GM19455 (cell line): ENCODE measurements around the gene ZNG1F.
"Not testable (repeated sequence)": the region's sequence is repeated elsewhere in the genome, so short reads cannot be mapped to it uniquely, and the experiment has no call there.

Experiments
- ATAC-seq: cut with Tn5 transposase; IDR thresholded peaks from one replicate; pipeline ENCODE4 v1.9.1; 2021; ENCODE audit not compliant: unreplicated experiment

The ZNG1F gene

GRCh38 chr9:41189217-41189616 lies at the start of gene ZNG1F:
Gene ZNG1F, minus strand, starts transcription at chr9:41189317. Its CDS starts 59 bp downstream, at chr9:41189258.
- ATAC-seq, result not testable (repeated sequence)

GRCh38 chr9:41237110-41237749 lies 48.1 kb upstream of the ZNG1F start:
- ATAC-seq, result not testable (repeated sequence)

DNA sequence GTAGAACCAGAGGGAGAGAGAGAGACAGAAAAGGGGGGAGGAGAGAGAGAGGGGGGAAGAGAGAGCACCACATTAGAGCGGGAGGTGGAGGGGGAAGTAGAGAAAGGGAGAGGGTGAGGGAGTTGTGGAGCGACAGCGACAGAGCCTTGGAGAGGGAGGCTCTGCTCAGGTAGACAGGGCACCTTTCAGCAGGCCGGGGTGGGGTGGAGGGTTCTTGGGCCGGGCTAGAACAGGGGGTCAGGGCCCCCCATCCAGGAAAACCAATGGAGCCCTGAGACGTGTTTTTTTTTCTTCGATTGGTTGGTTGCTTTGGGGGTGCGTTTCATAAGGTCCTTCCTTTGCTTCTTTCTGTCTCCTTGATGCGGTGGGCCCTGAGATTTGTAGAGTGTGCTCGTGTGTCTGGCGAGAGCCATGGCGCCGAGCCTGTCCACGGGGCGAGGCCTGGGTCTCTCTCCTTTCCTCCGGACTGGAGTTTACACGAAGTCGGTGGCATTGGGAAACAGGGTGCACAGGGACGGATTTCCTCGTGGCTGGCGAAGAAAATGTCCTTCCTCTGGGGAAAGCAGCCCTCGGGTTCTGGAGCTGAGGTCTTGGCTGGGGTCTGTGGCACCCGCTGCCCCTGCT lies 47.5 kb upstream of the ZNG1F start:
- not testable (repeated sequence) for ATAC-seq

DNA sequence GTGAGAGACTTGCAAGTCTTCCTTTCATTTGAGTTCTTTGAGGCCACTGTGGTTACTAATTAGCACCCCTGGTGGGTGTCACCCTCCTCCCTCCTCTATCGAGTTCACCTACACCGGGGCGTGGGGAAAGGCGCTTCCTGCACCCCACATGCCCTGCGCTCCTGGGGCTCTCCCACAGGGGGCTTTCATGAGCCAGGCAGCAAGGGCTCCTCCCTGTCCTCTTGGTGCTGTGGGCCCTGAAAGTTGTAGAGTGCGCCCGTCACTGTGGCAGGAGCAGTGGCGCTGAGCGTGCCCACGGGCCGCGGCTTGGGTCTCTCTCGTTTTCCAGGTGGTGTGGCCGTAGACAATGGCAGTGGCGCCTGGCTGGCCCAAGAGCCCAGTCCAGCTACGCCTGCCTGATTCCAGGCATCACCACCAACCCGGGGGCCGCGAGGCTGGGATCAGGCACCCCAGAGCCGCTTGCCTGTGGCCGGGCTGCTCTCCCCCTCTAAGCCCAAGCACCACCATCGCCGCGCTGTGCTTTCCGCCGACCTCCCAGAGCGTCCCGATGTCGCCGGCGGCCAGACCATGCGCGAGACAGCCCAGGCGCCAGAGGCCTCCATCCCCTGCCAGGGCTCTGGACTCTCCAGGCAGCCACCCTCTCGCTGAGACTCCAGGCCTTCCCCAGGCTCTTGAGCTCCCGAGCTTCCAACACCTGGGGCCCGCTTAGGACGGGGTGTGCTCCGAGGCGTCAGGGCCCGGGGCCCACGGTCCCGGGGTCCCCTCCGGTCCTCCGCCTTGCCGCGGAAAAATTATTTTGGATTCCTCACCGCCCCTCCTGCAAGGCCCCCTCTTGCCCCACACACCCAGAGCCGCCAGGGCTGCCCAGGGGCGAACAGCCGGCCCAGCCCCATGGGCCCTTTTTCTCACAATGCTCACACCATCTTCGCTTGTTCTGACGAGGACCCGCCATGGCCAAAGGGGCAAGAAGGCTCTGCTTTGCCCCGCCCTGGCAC lies 46.0 kb upstream of the ZNG1F start:
- peak; percentile 100 for ATAC-seq

DNA sequence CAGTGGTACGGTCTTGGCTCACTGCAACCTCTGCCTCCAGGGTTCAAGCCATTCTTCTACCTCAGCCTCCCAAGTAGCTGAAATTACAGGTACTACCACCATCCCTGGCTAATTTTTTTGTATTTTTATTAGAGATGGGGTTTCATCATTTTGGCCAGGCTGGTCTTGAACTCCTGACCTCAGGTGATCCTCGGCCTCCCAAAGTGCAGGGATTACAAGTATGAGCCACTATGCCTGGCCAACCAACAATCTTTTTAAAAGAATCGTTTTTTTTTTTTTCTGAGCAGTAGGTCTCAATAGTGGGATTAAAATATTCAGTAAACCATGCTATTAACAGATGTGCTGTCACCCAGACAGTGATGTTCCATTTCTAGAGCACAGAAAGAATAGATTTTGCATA lies 45.1 kb upstream of the ZNG1F start:
- ATAC-seq, result not testable (repeated sequence)

GRCh38 chr9:41232326-41232725 lies 43.2 kb upstream of the ZNG1F start:
- ATAC-seq, result not testable (repeated sequence)

DNA sequence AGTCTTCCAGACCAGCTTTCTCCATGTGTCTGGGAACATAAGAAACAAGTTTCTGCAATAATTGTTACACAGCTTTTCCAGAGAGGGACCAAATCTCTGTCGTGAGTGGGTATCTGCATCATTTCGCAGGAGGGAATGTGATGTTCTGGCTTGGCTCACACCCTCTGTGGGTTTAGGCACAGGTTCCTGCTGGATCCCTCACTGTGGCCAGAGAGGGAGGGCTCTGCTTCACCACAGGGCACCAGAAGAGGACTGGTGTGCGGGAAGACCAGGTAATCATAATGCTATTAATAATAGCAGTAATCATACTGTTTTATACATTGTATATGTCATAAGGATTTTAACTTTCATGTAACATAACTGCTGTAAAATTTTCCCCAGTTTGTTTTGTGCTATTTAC lies 41.3 kb upstream of the ZNG1F start:
- ATAC-seq, result not testable (repeated sequence)

DNA sequence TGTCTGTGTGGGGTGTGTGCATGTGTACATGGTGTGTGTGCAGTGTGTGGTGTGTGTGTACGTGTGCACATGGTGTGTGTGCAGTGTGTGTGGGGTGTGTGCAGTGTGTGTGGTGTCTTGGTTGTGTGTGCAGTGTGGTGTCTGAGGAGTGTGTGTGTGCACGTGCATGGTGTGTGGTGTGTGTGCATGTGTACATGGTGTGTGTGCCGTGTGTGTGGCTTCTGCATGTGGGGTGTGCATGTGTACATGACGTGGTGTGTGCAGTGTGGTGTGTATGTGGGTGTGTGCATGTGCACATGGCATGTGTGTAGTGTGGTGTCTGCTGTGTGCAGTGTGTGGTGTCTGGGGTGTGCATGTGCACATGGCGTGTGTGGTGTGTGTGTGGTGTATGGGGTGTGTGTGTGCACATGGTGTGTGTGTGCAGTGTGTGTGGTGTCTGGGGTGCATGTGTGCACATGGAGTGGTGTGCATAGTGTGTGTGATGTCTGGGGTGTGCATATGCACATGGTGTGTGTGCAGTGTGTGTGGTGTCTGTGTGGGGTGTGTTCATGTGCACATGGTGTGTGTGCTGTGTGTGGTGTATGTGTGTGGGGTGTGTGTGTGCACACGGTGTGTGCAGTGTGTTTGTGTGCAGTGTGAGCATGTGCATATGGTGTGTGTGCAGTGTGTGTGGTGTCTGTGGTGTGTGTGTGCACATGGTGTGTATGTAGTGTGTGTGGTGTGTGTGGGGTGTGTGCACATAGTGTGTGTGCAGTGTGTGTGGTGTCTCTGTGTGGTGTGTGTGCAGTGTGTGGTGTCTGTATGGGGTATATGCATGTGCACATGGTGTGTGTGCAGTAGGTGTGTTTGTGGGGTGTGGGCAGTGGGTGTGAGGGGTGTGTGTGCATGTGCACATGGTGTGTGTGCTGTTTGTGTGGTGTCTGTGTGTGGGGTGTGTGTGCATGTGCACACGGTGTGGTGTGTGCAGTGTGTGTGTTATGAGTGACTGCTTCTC lies 40.6 kb upstream of the ZNG1F start:
- no peak for ATAC-seq

DNA sequence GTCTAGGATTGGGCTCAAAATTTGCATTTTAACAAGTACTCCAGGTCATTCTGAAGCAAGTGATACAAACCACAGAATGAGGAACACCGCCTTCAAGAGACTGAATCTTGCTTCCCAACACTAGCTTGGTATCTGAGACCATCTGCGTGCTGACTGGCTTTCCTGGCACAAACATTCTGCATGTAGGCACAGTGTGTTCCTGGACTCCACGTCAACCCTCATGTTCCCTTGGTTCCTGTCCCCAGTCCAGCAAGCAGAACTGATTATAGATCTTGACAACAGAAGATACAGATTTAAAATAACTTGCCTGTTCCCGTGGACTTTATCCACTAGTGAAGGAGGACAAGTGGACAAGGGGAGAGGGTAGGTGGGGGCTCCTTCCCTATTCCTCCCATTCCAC lies 30.7 kb upstream of the ZNG1F start:
- ATAC-seq, result not testable (repeated sequence)

DNA sequence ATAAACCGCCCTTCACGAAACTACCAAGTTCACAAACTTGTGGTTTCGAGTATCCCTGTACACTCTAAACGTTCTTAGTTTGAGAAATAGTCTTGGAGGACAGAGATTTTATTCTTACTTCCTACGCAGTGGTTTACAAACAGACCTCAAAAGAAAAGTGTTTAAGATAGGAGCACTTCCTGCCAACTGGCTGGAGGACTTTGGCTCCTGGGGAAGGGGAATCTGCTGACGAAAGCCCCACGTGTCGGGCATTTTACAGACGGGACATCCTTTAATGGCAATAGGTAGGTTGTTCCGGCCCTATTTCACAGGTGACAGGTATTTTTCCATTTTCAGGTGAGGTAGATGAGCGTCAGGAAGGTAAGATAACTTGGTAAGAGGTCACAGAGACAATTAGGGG lies 678 bp downstream of the ZNG1F start:
- not testable (repeated sequence) for ATAC-seq

- ATAC-seq, result not testable (repeated sequence)
Measured at GRCh38 chr9:41174994-41175393, 14.1 kb downstream of the ZNG1F start.

GRCh38 chr9:41150116-41150515 lies 39.0 kb downstream of the ZNG1F start:
- ATAC-seq, result not testable (repeated sequence)

DNA sequence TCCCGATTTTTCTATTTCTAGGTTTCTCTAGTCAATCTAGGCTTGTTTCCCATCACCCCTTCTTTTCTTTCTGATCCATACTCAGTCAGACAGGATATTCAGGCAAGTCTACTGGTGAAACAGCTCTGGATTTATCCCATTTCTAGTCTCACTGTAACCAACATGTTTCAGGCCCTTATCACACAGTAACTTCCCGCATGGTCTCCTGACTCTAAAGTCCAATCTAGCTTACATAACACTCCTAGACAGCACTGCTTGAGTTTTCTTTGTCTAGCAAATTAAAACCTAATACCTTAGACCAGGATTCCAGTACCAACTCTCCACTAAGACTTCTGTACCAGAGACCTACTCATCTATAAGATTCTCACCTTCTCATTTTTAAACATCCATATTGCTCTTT lies 47.2 kb downstream of the ZNG1F start:
- ATAC-seq, result not testable (repeated sequence)

DNA sequence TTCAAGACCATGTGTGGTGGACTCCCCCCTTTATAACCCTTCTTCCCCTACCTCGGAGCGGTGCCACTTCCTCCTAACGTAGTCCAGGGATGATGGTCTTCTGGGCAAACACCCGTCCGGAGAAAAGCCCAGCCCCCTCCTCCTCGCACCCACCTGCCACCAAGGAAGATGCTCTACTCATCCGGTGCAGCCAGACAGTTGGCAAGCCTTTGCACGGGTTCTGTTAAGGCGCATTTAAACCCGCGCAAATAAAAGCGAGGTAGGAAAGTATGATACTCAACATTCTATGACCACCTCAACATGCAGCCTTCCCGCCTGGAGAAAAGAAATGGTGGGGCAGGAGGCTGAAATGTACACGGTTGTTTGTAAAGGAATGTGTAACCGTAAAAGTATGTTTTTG lies 60.5 kb downstream of the ZNG1F start, which contains the start of gene FOXD4L6:
Gene FOXD4L6, minus strand, starts transcription at position 101 of the 400 bp plus-strand sequence. CDS start 298 bp downstream, outside the sequence.
- not testable (repeated sequence) for ATAC-seq

- ATAC-seq, result not testable (repeated sequence)
Measured at GRCh38 chr9:41126746-41127446, 62.2 kb downstream of the ZNG1F start.

- ATAC-seq, result not testable (repeated sequence)
Measured at GRCh38 chr9:41125936-41126335, 63.2 kb downstream of the ZNG1F start.

DNA sequence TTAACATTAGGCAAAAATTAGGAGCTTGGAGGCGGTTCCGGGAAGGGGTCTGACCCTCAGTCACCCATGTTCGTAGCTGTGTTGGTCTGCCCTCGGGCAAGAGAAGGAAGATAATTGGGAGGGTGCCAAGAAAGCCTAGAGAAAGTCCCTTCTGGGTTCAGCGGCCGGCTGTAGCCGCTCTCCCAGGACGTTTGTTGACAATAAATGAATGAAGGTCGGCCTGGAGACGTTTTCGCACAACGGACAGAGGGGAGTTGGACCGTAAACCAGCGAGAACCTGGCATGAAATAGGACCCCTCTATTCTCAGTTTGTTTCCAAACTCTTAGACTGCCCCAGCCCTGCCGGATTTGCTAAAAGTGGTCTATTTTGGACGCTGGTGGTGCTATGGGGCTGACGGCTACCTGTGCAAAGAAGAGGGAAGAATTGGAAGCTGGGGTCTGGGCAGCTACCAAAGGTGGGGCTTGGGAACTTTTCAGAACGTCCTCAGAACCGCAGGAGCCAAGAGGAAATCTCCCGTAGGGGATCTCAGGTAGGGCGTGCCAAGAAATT lies 63.9 kb downstream of the ZNG1F start:
- ATAC-seq, result not testable (repeated sequence)

DNA sequence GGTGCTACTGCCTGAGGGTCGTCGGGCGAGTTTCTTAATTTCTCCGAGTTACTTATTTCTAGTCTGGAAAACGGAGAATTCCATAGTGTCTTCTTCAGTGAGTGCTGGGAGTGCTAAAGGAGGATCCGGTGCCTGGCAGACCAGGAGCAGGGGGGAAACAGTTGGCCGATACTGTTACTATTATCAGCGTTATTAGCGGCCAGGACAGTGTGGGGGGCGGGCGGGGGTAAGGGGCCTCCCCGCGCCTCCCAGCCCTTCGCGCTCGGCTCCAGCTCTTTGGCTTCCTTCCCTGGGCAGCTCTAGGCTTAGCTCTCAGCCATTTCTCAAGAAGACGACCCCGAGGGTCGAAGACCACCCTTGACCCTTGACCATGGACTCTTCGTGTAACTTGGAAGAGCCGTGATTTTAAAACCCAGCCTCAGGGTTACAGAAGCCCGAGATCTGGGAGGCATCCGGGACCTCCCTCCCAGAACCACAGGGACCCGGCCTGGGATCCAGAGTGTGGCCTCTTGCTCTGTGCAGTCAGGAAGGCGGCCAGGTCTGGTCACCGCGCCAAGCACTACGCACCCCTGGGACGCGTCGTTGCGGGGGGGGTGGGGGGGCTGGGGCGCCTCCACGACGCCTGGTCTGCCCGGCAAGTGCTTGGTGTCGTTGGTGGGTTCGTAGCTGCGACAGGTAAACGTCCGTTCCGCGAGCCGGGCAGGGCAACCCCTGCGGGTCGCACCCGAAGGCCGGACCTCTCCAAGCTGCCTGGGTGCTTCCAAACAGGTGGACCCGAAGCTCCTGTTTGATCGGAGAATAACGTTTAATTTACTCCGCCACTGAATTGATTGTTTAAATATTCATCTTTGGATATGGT lies 64.6 kb downstream of the ZNG1F start:
- ATAC-seq, result not testable (repeated sequence)
